Activated gamma-delta T cell treated with anti-CD3 and anti-CD28 coated beads, Interleukin-2, amount 50 U/mL, for 16 hours (primary cell): Measurements from ENCODE around the gene SESTD1.

Source experiments
- DNase-seq: peaks from one replicate; pipeline ENCODE4 v3.0.0-alpha.2; 2020; ENCODE audit warnings: low read depth

SESTD1 gene

GRCh38 chr2:179191110-179191509 is 73.5 kb downstream of the SESTD1 start:
- DNase-seq = no peak

- DNase-seq = no peak
Observed at GRCh38 chr2:179186126-179186525, 78.5 kb downstream of the SESTD1 start.

GRCh38 chr2:179184610-179185009 is 80.0 kb downstream of the SESTD1 start:
- DNase-seq = no peak

GRCh38 chr2:179181002-179181401 is 83.6 kb downstream of the SESTD1 start:
- DNase-seq = no peak

GRCh38 chr2:179180242-179180641 is 84.4 kb downstream of the SESTD1 start:
- no peak for DNase-seq

GRCh38 chr2:179179719-179180118 is 84.9 kb downstream of the SESTD1 start:
- no peak for DNase-seq

- DNase-seq = no peak
Observed at GRCh38 chr2:179177694-179178093, 86.9 kb downstream of the SESTD1 start.

- DNase-seq = no peak
Observed at GRCh38 chr2:179174240-179174639, 90.4 kb downstream of the SESTD1 start.

GRCh38 chr2:179172894-179173293 is 91.7 kb downstream of the SESTD1 start:
- no peak for DNase-seq

- DNase-seq = no peak
Observed at GRCh38 chr2:179171371-179171770, 93.3 kb downstream of the SESTD1 start.

GRCh38 chr2:179170901-179171300 is 93.7 kb downstream of the SESTD1 start:
- DNase-seq = no peak

GRCh38 chr2:179165356-179166000 is 99.2 kb downstream of the SESTD1 start:
- no peak for DNase-seq

GRCh38 chr2:179141206-179141605 is 123.4 kb downstream of the SESTD1 start:
- DNase-seq = no peak

GRCh38 chr2:179140571-179140970 is 124.1 kb downstream of the SESTD1 start:
- DNase-seq = no peak

GRCh38 chr2:179139506-179139905 is 125.1 kb downstream of the SESTD1 start:
- no peak for DNase-seq

GRCh38 chr2:179137200-179137759 is 127.4 kb downstream of the SESTD1 start:
- DNase-seq = no peak

GRCh38 chr2:179133016-179133415 is 131.6 kb downstream of the SESTD1 start:
- DNase-seq = no peak

- DNase-seq = no peak
Observed at GRCh38 chr2:179132076-179132475, 132.6 kb downstream of the SESTD1 start.

GRCh38 chr2:179130560-179130959 is 134.1 kb downstream of the SESTD1 start:
- DNase-seq = no peak

GRCh38 chr2:179129574-179130238 is 134.9 kb downstream of the SESTD1 start:
- DNase-seq = no peak

- DNase-seq = no peak
Observed at GRCh38 chr2:179125404-179125803, 139.2 kb downstream of the SESTD1 start.

GRCh38 chr2:179124282-179124681 is 140.3 kb downstream of the SESTD1 start:
- DNase-seq = no peak

- DNase-seq = no peak
Observed at GRCh38 chr2:179123272-179123662, 141.4 kb downstream of the SESTD1 start.

- no peak for DNase-seq
Observed at GRCh38 chr2:179107737-179108136, 156.9 kb downstream of the SESTD1 start.
